Hippocampal formation (tissue), 2 donors: ENCODE measurements around the gene CD300LB.
"Not testable (repeated sequence)": the region's sequence is repeated elsewhere in the genome, so short reads cannot be mapped to it uniquely, and the experiment has no call there.

ENCODE experiments used
- DNase-seq, 2 donors: peaks; one replicate each; lab custom pipeline; 2025; lab: John Stamatoyannopoulos, UW

CD300LB gene

DNA sequence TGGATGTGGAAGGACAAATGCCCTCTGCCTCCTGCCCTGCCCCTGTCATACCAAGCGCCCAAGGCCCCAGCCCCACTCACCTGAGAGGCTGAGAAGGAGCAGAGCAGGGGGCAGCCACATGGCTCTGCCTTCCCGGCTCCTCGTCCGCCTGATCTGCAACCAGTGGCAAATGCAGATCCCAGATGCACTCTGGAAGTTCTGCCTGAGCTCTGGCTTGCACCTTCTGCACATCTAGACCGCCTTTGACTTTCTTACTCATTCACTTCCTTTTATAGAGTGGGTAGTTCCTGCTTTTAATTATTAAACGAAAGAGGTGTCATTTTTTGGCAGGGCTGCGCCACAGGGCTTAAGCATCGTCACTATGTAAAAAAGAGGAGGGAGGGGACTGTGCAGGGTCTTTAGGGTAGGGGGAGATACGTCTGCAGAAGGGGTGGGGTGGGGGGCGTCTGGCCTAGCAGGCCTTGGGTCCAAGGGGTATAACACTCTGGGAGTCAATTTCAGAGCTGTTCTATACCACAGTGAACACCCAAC, at the start of gene CD300LB:
Gene CD300LB (minus strand): TSS at position 245 of the 531 bp plus-strand sequence. CDS start 125 bp downstream, at position 120.
- no peak for DNase-seq

DNA sequence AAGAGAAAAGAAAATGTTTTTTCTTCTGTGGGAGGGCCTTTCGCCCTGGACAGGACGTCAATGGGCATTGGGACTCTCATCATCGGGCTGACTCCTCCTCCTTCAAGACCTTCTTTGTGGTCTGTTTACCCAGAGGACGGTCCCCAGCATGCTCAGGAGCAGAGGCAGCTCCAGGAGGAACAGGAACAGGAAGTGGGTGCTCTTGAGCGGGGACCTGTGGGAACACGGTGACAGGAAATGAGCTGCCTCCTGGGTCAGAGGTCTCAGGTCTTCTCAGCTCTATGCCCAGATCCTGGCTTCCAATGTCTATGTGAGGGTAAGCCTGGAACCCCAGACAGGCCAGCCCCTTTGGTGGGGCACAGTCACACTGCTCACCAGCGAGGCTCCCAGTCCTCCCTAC, 48.6 kb upstream of the CD300LB start:
- no peak for DNase-seq

DNA sequence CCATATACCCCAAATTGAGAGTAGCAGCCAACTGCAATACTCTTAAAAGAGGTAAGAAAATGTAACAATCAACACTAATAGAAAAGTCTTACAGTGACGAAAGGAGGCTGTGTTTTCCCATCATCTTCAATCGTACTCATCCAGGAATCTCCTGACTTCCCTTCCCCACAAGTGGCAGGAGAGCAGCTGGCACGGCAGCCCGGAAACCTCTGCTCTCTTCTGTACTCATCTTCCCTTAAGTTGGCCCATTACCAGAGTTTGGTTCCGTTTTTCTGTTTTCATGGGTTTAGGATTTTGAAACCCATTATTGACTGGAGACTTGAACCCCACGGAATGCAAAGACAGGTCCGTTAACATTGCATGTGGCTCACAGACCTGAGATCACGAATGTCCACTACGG, 47.7 kb upstream of the CD300LB start:
- DNase-seq: no peak

DNA sequence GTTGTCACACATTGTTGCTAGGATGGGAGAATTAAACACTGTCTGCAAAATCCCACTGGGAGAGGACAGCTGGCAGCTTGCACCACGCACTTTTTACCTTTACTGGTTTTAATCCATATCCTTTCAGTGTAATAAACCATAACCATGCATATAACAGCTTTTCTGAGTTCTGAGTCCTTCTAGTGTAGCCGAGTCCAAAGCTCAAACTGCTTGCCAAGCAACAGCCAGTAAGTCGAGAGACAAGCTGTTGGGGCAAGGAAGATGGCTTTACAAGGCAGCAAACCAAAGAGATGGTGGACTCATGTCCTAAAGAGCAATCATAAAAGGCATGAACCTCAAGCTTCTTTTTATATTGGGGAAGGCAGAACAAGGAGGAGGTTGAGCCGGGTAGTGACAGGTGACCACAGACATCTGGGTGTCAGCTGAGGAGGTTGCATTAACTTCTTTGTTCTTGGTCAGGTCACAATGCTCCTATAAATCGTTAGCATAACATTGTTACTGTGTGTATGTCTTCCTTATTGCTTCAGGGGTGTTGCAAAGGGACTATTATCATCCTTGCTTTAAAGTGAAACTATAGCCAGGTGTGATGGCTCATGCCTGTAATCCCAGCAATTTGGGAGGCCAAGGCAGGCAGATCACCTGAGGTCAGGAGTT, 43.3 kb upstream of the CD300LB start:
- no peak for DNase-seq

DNA sequence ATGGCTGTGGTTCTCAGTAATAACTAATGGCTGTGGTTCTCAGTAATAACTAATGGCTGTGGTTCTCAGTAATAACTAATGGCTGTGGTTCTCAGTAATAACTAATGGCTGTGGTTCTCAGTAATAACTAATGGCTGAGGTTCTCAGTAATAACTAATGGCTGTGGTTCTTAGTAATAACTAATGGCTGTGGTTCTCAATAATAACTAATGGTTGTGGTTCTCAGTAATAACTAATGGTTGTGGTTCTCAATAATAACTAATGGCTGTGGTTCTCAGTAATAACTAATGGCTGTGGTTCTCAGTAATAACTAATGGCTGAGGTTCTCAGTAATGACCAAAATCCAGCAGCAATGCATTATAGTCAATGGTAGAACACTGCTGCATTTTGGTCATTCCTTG, 42.4 kb upstream of the CD300LB start:
- not testable (repeated sequence) for DNase-seq

DNA sequence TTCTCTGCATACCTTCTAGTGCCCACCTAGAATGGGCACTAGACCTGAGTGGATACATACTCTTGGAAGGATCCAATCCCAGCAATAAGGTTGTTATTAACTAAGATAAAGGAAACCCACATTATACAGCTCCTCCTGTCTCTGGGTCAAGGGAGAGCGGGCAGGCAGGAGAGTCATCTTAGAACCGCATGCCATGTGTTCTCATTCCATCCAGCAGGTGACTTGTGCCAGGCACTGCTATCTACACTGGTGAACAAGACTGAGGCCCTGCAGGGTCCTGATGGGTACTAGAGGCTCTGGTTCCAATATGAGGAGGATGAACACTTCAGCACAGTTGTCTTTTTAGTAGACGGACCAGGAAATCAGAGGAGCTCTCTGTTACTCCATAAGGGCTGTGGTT, 41.9 kb upstream of the CD300LB start:
- no peak for DNase-seq

DNA sequence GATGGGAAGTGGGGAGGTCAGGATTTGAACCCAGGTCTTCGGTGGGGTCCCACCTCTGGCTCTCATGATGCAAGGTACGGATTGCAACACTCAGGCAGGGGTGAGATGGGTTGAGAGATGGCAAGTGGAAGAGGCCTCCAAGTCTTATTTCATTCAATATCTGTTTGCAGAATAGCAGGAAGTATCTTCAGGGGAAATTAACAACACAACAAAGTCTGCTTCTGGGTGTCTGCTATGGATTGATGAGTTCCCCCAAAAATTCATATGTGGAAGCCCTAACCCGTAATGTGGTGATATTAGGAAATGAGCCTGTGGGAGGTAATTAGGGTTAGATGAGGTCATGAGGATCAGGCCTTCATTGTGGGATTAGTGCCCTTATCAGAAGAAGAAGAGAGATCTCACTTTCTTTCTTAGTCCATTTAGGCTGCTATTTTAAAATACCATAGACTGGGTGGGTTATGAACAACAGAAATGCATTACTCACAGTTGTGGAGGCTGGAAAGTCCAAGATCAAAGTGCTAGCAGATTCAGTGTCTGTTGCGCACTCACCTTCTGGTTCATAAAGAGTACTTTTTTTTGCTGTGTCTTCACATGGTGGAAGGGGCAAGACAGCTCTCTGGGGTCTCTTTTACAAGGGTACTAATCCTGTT, 40.5 kb upstream of the CD300LB start:
- DNase-seq: no peak

DNA sequence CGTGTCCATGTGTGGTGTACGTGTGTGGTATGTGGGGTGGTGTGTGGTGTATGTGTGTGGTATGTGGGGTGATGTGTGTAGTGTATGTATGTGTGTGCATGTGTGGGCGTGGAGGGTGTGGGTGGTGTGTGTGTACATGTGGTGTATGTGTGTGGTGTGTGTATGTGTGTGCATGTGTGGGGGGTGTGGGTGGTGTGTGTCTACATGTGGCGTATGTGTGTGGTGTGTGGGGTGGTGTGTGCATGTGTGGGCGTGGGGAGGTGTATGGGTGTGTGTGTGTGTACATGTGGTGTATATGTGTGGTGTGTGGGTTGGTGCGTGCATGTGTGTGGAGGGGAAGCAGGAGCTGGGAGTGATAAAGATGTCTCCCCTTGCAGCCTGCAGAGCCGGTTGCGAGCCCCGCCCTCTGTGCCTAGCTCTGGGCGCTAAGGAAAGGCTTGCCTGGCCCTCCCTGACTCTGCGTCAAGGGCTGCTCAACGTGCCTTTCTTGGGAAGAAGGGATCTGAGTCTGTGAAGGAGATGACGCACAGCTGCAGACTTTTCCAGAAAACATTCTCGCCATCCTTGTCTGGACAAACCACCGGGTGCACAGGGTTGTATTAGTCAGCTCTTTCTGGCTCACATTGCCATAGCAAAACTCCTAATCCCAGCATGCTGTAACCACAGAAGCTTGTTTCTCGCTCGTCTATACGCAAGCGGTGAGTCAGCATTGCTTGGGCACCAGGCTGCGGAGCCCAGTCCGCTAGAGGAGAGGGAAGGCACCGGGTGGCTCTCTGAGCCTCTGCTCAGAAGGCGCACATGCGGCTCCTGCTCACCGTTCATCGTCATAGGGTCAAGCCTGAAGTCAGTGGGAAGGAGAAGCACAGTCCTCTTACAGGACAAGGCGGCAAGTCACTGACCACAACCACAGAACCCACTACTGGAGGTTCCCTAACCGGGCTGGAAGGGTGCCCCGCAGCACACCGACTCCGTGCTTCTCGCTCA, 38.0 kb upstream of the CD300LB start:
- DNase-seq: no peak

DNA sequence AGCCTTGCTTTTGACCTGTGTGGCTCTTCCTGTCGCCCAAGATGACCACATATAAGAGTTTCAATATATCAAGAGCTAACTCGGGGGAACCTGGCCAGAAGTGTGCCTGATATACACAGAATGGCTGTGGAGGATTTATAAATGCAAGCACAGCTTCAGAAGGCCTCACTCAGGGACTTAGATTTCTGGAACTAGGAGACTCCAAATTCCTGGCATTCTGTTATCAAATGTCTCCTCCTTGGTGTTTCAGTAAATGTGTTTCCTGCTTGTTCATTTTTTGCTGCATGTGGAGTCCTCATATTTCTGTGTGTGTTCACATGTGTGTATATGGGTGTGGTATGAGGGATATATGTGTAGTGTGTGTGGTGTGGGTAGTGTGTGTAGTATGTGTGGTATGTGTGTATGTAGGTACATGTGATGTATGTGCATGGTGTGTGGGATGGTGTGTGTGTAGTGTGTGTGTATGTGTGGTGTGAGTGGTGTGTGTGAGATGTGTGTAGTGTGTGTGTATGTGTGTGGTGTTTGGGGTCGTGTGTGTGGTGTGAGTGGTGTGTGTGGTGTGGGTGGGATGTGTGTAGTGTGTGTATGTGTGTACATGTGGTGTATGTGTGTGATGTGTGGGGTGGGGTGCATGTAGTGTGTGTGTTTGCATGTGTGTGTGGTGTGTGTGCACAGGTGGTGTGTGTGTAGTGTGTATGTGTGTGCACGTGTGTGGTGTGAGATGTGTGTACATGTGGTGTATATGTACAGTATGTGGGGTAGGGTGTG, 37.0 kb upstream of the CD300LB start:
- no peak for DNase-seq

DNA sequence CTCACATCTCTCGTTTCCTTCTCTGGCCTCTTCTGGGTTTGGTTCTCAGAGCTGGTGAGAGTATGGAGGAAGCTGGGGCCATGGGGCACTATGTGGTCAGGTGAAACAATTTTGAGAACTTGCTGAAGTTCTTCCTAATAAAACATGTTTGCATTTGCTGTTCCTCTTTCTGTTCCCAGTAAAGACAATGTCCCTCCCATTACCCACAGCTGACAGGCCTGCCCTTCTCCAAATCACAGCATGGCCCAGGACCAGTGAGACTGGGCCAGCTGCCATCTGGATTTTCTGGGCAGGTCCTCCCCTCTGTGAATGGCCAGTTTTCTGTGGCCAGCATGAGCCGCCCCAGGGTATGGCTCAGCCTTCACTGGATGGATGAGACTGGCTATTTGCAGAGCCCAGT, 36.1 kb upstream of the CD300LB start, which contains the start of gene CD300H:
Gene CD300H (minus strand): TSS at position 113 of the 400 bp plus-strand sequence.
- peak in 1 of 2 donors; percentile 35 for DNase-seq

DNA sequence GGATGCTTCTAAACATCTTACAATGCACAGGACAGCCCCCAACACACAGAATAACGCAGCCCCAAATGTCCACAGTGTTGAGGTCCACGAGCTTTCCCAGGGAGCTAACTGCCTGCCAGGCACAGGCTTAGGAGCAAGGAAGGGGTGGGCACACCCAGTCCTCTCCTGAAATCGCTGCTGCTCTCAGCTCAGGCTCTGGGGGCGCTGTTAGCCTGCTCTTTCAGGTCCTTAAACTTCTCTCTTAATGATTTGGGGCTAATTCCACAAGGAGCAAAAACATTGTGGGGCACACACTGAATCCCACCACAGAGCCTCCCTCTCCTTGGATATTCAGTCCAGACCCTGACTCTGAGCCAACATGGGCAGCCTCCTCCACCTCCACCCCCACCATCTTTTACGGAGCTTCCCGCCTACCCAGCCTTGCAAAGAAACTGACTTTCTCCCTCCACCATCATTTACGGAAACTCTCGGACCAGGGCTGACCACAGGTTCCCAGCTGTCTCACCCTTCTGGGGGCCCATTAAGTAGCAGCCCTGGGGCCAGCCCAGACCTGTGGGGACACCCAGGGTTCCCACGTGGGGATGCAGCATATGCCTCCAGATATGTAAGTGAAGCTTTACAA, 35.0 kb upstream of the CD300LB start:
- DNase-seq: no peak

DNA sequence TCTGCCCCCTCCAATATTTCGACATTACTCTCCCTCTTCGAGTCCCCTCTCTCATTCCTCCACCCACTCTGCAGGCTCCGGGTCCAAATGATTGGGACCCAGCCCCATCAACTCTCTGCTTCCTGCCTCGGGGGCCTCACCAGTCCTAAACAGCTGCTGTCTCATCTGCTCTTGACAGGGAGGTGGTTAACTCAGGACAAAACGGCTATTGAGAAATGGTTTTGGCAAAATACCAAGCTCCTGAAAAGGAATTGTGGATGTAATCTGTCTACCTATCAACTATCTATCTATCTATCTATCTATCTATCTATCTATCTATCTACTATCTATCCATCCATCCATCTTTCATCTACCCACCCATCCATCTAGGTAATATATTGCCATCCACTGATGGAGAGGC, 33.9 kb upstream of the CD300LB start:
- DNase-seq: no peak

DNA sequence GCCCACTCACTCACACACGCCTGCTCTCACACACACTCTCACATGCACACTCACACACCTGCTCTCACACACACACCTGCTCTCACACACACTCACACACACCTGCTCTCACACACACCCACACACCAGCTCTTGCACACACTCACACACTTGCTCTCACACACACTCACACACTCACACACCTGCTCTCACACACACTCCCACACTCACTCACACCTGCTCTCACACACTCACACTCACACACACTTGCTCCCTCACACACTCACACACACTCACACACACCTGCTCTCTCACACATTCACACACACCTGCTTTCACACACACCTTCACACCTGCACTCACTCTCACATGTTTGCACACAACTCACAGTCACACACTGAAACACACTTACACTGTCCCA, 32.1 kb upstream of the CD300LB start:
- no peak for DNase-seq

DNA sequence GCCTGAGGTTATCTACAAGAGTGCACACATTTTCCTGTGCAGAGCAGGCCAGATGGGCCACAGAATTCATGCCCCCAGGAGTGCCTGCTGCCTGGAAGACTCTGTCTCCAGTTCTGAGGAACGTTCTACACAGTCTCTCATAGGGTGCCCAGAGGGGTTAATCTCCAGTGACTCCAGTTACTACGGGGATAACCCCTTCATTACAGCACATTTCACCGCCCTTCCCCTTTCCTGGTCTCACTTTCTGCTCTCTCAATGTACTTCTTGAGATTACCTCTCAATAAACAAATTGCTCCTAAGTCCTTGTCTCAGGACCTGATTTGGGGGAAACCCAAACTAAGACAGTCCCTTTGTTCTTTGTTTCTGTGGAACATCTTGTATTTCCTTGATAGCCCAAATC, 30.3 kb upstream of the CD300LB start:
- no peak for DNase-seq

DNA sequence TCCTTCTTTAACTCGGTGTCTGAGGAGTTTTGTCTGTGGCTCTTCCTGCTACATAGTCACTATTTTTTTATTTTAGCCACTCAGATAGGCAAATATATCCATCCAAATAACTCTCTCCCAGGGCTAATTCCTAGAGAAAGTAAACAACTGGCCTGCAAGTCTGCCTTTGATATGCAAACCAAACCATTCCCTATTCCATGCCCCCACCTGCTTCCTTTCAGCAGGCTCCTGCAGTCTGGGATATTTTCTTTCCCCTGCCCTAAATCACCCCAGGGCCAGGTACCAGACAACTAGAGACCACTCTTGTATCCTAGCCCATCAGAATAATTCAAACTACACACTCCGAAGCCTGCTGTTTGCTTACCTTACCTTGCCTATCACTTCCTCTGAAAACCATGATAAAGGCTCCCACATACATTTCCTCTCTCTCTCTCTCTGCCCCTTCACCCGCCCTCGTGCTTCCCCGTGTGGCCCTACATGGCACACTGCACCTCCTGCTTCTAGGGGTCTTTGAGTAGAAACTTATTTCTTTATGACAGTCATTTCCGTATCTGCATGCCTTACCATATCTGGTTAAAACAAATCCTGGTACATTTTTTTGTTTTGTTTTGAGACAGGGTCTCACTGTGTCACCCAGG, 27.7 kb upstream of the CD300LB start:
- DNase-seq: no peak

DNA sequence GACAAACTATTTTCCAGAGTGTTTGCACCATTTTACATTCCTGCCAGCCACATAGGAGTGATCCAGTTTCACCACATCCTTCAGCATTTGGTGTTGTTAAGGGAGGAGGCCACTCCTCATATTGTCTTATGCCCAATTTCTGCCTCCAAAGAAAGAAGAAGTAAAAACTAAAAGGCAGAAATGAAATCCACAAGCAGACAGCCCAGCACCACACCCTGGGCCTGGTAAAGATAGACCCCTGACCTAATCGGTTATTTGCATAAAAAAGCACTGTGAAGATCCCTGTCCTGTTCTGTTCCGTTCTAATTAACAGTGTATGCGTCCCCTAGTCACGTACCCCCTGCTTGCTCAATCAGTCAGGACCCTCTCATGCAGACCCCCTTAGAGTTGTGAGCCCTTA, 27.1 kb upstream of the CD300LB start:
- not testable (repeated sequence) for DNase-seq

DNA sequence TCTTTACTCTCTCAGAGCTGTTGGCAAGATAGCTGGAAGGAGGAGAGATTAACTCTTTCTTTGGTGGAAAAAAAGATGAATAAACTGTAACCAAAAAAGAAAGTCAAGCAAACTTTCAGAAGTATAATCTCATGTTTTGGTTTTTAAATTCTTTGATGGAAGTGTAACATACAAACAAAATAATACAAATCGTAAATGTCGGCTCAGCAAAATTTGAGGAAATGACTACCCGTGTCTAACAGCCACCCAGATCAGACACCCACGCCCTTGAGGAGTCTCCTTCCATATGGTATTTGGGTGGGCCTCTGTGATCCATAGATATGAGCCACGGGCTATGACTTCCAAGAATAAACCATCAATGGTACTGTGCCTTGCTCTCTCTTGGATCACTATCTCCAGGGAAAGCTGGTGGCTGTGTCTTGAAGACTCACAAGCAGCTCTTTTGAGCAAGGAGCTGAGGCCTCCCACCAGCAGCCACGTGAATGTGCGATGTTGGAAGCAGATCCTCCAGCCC, 24.2 kb upstream of the CD300LB start:
- no peak for DNase-seq

DNA sequence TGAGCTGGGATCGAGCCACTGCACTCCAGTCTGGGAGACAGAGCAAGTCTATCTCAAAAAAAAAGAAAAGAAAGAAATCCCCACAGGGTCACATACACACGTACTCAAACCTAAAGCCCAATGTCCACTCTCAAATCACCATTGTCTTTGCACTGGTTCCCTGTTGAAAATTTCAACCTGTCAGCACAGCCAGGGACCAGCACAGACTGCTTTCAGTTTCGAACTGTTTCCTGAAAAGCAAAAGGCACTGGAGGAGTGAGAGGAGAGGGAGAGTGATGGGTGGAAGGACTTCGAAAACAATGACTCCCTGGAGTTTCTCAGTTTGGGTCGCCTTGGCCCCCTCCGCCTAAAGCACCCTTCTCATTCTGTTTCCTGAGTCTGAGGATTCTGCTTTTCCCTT, 23.6 kb upstream of the CD300LB start:
- DNase-seq: no peak

DNA sequence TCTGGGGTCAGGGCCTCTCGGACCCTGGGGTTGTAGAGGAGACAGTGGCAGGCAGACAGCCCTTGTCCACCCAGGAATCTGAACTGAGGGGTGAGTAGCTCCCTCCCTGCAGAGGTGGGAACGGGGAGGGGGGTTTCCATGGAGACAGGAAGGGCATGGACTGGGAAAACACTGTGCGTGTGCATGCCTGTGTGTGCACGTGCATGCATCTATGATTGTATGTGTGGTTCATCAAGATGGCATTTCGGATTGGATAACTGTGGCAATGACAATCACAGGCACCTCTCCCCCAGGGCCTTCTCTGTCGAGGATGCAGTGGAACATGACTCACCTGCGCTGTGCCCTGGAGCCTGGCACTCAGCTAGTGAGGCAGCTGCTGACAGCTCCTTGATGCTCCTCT, 20.8 kb upstream of the CD300LB start:
- DNase-seq: no peak

DNA sequence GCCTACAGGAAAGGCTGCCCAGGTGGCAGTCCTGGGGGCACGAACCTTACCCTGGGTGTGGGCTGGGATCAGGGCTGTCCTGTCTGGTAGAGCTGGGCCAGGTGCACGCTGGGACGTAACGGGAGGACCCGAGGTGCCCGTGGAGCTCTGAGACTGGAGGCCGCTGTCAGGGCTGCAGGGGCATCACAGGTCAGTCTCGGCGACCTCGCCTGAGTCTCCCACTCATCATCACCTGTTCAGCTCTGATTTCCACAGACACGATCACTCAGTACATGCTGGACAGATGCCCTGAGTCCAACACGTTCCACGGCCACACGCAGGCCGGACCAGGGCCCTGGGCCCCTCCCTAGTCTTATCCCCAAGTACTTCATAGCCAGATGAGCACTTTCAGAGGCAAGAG, 19.3 kb upstream of the CD300LB start:
- no peak for DNase-seq
